T-helper 17 cell (primary cell): Measurements from ENCODE around the gene GPC6. TPM values are rescaled to one million over a fixed set of nuclear protein-coding genes. Genes with fewer than 3 reads are reported as not detected.

Experiments used
- ATAC-seq: fragments of 150-1000 bp; cut with Tn5 transposase; 2 replicates; pipeline ENCODE4 v1.10.0; 2021; ENCODE audit warnings: mild to moderate bottlenecking, moderate library complexity
- DNase-seq, 3 donors: peaks; one replicate each; pipeline versions ENCODE4 v3.0.0 to v3.0.0-alpha.2; 2020 to 2021
- H3K9me3 ChIP-seq: one replicate; pipeline ENCODE4 v1.7.0; 2013; ENCODE audit warnings: low read length, mild to moderate bottlenecking; ENCODE audit not compliant: control insufficient read depth, poor library complexity, severe bottlenecking
- H3K27ac Mint-ChIP-seq: one replicate; pipeline ENCODE4 v1.8.0; 2022; ENCODE audit warnings: mild to moderate bottlenecking, moderate library complexity, mixed read lengths
- H3K27me3 Mint-ChIP-seq: one replicate; pipeline ENCODE4 v1.8.0; 2022; ENCODE audit warnings: mixed read lengths
- H3K36me3 Mint-ChIP-seq: one replicate; pipeline ENCODE4 v1.8.0; 2022; ENCODE audit warnings: low read depth, mixed read lengths
- H3K4me1 Mint-ChIP-seq: one replicate; pipeline ENCODE4 v1.8.0; 2022; ENCODE audit warnings: mild to moderate bottlenecking, mixed read lengths
- H3K4me3 Mint-ChIP-seq: one replicate; pipeline ENCODE4 v1.8.0; 2022; ENCODE audit warnings: mild to moderate bottlenecking, moderate library complexity, mixed read lengths
- total RNA-seq, 4 donors: library from RNA in 2 of 4; stranded (reverse) in 2 of 4; gene quantifications; one replicate each; pipeline ENCODE4 v1.2.3 and lab custom pipeline; 2022 to 2026

Gene GPC6
- total RNA-seq, 2 donors from 2014 or later, result not detected

GRCh38 chr13:93220073-93220472 lies 6.5 kb upstream of the GPC6 start:
- no peak for ATAC-seq
- H3K27ac Mint-ChIP-seq, result no peak overlapping the region
- no peaks in the 10 kb centered on the region for H3K27me3 Mint-ChIP-seq
- DNase-seq, result no peak
- no peak overlapping the region for H3K4me3 Mint-ChIP-seq
- no peaks in the 10 kb centered on the region for H3K9me3 ChIP-seq
- H3K36me3 Mint-ChIP-seq, result no peaks in the 10 kb centered on the region
- H3K4me1 Mint-ChIP-seq, result no peaks in the 10 kb centered on the region

- peaks cover 19% of the 10 kb centered on the region for H3K27me3 Mint-ChIP-seq
- DNase-seq, result no peak
- ATAC-seq, result no peak
- H3K4me1 Mint-ChIP-seq, result no peaks in the 10 kb centered on the region
- no peak overlapping the region for H3K4me3 Mint-ChIP-seq
- H3K9me3 ChIP-seq, result no peaks in the 10 kb centered on the region
- H3K27ac Mint-ChIP-seq, result no peak overlapping the region
- H3K36me3 Mint-ChIP-seq, result no peaks in the 10 kb centered on the region
Measured at GRCh38 chr13:93222976-93223375, 3.6 kb upstream of the GPC6 start.

- H3K27me3 Mint-ChIP-seq, result peaks cover 31% of the 10 kb centered on the region
- no peaks in the 10 kb centered on the region for H3K4me1 Mint-ChIP-seq
- ATAC-seq (no peak), DNase-seq (no peak)
- H3K36me3 Mint-ChIP-seq, result no peaks in the 10 kb centered on the region
- H3K9me3 ChIP-seq, result no peaks in the 10 kb centered on the region
- no peak overlapping the region for H3K4me3 Mint-ChIP-seq
- H3K27ac Mint-ChIP-seq, result no peak overlapping the region
Measured at GRCh38 chr13:93224535-93224934, 2.1 kb upstream of the GPC6 start.

- H3K4me1 Mint-ChIP-seq, result no peaks in the 10 kb centered on the region
- H3K9me3 ChIP-seq, result no peaks in the 10 kb centered on the region
- H3K4me3 Mint-ChIP-seq, result no peak overlapping the region
- H3K27ac Mint-ChIP-seq, result no peak overlapping the region
- no peaks in the 10 kb centered on the region for H3K36me3 Mint-ChIP-seq
- DNase-seq, result no peak
- ATAC-seq, result no peak
- peaks cover 41% of the 10 kb centered on the region for H3K27me3 Mint-ChIP-seq
Measured at GRCh38 chr13:93225610-93226009, 997 bp upstream of the GPC6 start.

GRCh38 chr13:93226065-93226622 lies 463 bp upstream of the GPC6 start:
- Mint-ChIP-seq H3K27me3 (peaks cover 43% of the 10 kb centered on the region), H3K4me3 (no peak overlapping the region), H3K36me3 (no peaks in the 10 kb centered on the region), H3K27ac (no peak overlapping the region), H3K4me1 (no peaks in the 10 kb centered on the region)
- ATAC-seq, result no peak
- no peak for DNase-seq
- no peaks in the 10 kb centered on the region for H3K9me3 ChIP-seq

GRCh38 chr13:93227280-93227877 lies 772 bp downstream of the GPC6 start:
- no peak overlapping the region for H3K4me3 Mint-ChIP-seq
- no peak for ATAC-seq
- no peaks in the 10 kb centered on the region for H3K9me3 ChIP-seq
- peaks cover 43% of the 10 kb centered on the region for H3K27me3 Mint-ChIP-seq
- no peak overlapping the region for H3K27ac Mint-ChIP-seq
- no peaks in the 10 kb centered on the region for H3K4me1 Mint-ChIP-seq
- no peaks in the 10 kb centered on the region for H3K36me3 Mint-ChIP-seq
- no peak for DNase-seq

GRCh38 chr13:93227878-93228642 lies 1.5 kb downstream of the GPC6 start:
- H3K27ac Mint-ChIP-seq, result no peak overlapping the region
- DNase-seq (no peak), ATAC-seq (no peak)
- no peaks in the 10 kb centered on the region for H3K4me1 Mint-ChIP-seq
- H3K9me3 ChIP-seq, result no peaks in the 10 kb centered on the region
- no peak overlapping the region for H3K4me3 Mint-ChIP-seq
- H3K27me3 Mint-ChIP-seq, result peaks cover 43% of the 10 kb centered on the region
- H3K36me3 Mint-ChIP-seq, result no peaks in the 10 kb centered on the region

- H3K27ac Mint-ChIP-seq, result no peak overlapping the region
- H3K36me3 Mint-ChIP-seq, result no peaks in the 10 kb centered on the region
- DNase-seq (no peak), ATAC-seq (no peak)
- H3K9me3 ChIP-seq, result no peaks in the 10 kb centered on the region
- no peaks in the 10 kb centered on the region for H3K4me1 Mint-ChIP-seq
- no peak overlapping the region for H3K4me3 Mint-ChIP-seq
- H3K27me3 Mint-ChIP-seq, result peaks cover 43% of the 10 kb centered on the region
Measured at GRCh38 chr13:93228643-93228937, 2.0 kb downstream of the GPC6 start.

GRCh38 chr13:93230261-93230855 lies 3.8 kb downstream of the GPC6 start:
- Mint-ChIP-seq H3K27me3 (peaks cover 40% of the 10 kb centered on the region), H3K4me1 (no peaks in the 10 kb centered on the region), H3K4me3 (no peak overlapping the region), H3K36me3 (no peaks in the 10 kb centered on the region), H3K27ac (no peak overlapping the region)
- no peak for ATAC-seq
- H3K9me3 ChIP-seq, result no peaks in the 10 kb centered on the region
- DNase-seq, result no peak

- Mint-ChIP-seq H3K27me3 (peaks cover 30% of the 10 kb centered on the region), H3K36me3 (no peaks in the 10 kb centered on the region), H3K4me1 (no peaks in the 10 kb centered on the region), H3K4me3 (no peak overlapping the region), H3K27ac (no peak overlapping the region)
- DNase-seq, result no peak
- ATAC-seq, result no peak
- no peaks in the 10 kb centered on the region for H3K9me3 ChIP-seq
Measured at GRCh38 chr13:93231867-93232266, 5.3 kb downstream of the GPC6 start.

GRCh38 chr13:93233997-93234416 lies 7.4 kb downstream of the GPC6 start:
- H3K27me3 Mint-ChIP-seq, result peaks cover 17% of the 10 kb centered on the region
- no peak overlapping the region for H3K4me3 Mint-ChIP-seq

GRCh38 chr13:93234459-93234858 lies 7.9 kb downstream of the GPC6 start:
- no peaks in the 10 kb centered on the region for H3K9me3 ChIP-seq
- peaks cover 13% of the 10 kb centered on the region for H3K27me3 Mint-ChIP-seq
- no peaks in the 10 kb centered on the region for H3K36me3 Mint-ChIP-seq
- no peak for ATAC-seq
- no peaks in the 10 kb centered on the region for H3K4me1 Mint-ChIP-seq
- DNase-seq, result no peak
- H3K4me3 Mint-ChIP-seq, result no peak overlapping the region
- no peak overlapping the region for H3K27ac Mint-ChIP-seq

More at GRCh38 chr13:93233997-93234416, 7.4 kb downstream of the GPC6 start:
- H3K36me3 Mint-ChIP-seq, result no peaks in the 10 kb centered on the region
- DNase-seq (no peak), ATAC-seq (no peak)
- no peaks in the 10 kb centered on the region for H3K9me3 ChIP-seq
- H3K4me1 Mint-ChIP-seq, result no peaks in the 10 kb centered on the region
- H3K27ac Mint-ChIP-seq, result no peak overlapping the region

GRCh38 chr13:93235258-93236015 lies 8.8 kb downstream of the GPC6 start:
- ATAC-seq (no peak), DNase-seq (no peak)
- Mint-ChIP-seq H3K4me3 (no peak overlapping the region), H3K27ac (no peak overlapping the region), H3K27me3 (peaks cover 4% of the 10 kb centered on the region), H3K4me1 (no peaks in the 10 kb centered on the region), H3K36me3 (no peaks in the 10 kb centered on the region)
- H3K9me3 ChIP-seq, result no peaks in the 10 kb centered on the region
